NCI-H2029 (cell line): ENCODE results near the gene PATZ1.
"Not testable (repeated sequence)": the region's sequence is repeated elsewhere in the genome, so short reads cannot be mapped to it uniquely, and the experiment has no call there.

Experiments
- DNase-seq: peaks from one replicate; lab custom pipeline; 2025; lab: John Stamatoyannopoulos, UW

Gene PATZ1

DNA sequence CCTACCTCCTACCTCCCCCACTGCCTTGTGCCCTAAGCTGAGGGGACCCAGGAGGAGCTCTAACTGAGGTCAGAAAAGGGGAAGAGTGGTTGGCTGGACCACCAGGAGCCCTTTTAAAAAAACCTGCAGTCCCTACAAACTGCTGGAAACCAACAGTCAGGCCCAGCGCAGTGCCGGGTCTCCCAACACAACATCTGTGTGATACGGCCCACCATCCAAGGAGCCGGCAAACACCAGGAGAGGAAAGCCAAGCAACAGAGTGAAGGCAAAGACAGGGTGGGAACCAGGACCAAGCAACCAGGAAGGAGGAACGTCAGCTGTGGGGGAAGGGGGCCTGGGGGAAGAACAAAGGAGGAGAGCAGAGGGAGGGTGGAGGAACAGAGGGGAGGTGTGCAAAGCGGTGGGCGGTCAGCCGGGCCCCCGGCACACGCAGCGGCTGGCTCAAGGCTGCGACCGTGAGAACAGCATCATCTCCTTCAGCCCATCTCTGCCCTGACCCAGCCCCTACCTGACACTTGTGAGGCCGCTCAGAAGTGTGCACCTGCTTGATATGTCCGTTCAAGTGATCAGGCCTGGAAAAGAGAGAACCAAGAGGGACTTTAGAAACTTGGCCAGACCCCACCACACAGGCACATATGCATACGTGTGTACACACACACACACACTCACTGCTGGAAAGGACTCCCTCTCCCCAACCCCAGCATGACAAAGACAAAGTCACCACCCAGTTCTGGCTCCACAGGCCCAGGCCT, 3.6 kb downstream of the PATZ1 start:
- DNase-seq: no peak

DNA sequence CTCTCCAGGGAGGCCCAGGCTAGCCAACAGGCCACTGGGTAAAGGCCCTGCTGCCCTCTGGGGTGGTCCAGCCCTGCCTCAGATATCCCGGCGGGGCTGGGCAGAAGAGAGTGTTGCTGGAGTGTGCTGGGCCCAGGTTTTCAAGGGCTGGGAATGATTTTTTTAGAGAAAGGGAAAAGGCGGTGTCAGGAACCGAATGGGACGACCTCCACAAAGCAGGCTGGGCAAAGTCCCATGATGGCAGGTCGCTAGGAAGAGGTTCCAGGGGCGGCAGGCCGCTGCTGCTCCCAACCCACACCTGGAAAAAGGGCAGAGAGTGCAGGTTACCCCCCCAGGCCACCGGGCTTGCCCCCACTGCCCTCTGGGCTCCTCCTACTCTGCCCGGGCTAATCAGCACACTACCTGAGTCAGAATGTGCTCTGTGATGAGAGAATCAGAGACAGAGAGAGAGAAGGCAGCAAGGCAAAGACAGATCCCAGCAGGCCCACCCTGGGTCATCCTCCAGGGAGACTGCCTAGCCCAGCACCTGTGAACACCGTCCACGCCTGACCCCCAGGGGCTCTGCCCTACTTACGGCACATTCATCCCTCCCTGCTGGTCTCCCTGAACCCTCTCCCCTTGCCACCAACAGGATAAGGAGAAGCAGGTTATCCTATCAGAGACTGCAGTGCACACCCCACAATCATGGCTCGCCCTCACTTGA, 4.6 kb downstream of the PATZ1 start:
- no peak for DNase-seq

DNA sequence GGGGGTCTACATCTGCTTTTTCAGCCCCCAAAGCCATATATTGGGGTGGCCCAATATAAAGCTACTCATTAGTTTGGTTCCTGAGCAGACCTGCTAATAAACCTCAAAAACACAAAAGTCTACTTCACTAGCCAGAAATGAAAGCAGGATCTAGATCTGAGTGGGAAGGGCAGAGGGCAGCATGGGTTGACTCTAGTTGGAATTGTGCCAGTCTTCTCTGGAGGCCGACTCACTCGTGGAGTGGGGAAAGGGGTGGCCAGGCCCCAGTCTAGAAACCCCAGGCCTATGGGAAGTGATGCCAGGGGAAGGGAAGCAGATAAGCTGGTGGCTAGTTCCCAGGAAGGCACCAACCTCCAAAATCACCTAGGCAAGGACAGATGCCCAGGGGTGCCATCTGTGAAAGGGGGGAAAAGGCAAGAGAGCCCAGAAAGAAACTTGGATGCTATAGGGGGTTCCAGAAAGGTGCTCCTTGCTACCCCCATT, 5.3 kb downstream of the PATZ1 start:
- DNase-seq: no peak

DNA sequence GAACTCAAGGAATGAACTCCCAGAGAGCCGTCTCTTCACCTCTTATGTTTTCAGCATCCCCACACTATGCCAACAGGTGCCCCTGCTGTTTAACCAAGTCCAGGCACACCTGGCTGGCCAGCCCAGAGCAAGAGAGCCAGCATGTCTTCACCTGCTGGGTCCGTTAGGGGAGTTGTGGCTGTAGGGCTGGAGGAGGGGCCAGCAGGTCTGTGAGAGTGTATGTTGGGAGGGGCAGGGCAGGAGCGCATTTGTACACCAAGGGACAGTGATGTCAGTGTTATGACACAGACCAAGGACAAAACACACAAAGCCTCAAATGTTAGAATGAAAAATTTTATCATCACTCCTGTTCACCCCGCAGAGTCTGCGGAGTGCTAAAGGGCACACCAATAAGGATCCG, 5.8 kb downstream of the PATZ1 start:
- no peak for DNase-seq

DNA sequence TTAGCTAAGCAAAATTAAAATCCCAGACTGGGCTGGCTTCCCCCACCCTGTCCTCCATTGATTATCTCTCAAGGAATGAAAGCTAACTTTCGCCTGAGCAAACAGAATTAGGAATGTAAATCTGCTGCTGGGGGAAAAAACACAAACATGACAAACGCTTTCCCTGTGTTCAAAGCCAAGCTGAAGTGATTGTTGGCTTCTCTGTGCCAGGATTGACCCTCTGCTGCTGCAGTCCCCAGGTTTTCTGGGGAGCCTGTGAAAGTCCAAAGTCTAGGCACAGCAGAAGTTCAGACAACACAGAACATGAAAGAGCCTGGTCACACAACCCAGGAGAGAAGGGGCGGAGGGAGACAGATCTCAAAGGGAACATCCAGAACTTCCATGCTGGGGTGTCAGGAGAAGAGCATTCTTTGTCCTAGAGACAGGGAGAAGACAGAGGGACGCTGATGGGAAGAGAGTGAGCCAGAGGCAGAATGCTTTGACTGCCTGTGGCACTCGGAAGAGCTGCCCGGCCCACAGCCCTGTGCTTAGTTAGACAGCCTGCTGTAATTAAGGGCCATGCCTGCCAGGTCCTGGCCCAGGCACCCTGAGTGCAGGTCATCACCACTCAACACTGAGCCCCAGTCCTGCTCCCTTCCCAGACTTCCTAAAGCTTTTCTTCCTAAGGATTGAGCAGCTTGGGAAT, 6.9 kb downstream of the PATZ1 start:
- no peak for DNase-seq

DNA sequence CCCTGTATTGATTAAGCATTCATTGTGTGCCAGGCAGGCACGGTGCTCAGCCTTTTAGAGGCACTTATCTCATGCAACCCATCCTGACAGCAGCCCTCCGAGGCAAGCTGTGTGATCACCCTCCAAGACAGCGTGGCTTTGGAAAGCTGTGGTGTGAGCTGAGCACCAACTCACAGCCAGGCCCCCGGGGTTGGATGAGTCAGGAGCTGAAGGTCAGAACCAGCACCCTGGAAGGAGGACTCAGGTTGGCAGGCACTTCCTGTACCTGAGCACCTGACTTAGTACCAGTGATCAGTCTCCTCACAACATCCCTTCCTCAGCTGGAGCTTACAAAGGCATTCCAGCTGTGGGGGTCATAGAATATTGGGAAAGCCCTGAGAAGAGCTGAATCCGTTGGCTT, 9.0 kb downstream of the PATZ1 start:
- DNase-seq: no peak

DNA sequence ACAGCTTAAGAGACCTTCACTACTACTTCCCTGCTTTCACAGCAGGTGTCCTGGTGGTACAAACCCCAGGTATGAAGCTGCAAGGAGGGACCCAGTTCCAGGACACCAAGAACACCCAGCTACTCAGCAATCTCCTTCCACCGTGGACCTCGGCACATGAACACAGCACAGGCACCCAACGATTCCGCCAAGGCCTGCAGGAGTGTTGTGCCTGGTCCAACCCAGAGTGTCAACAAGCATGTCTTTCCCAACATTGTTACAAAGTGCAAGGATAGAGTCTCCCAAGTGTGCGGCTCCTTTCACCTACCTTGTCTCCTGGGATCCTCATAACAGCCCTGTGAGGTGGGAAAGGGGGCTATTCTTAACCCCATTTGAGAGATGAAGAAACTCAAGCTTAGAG, 11.8 kb downstream of the PATZ1 start:
- DNase-seq: no peak

DNA sequence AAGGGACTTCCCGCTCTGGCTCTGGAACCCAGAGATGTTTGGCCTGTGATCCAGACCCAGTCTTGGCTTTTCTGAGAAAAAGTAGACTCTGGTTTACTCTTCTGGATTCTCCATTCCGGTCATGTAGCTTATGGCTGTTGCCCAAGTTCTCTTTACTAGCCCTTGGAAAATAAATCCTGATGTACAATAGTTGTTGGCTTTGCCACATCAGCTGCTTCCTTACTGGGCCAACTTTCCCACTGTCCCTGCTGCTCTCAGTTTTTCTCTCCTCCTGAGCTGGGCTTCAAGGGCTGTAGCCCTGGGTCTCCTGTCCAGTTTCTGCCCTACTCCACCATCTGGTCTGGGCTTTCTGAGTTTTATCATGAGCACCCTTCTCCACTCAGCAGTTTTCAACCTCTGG, 12.5 kb downstream of the PATZ1 start:
- no peak for DNase-seq

DNA sequence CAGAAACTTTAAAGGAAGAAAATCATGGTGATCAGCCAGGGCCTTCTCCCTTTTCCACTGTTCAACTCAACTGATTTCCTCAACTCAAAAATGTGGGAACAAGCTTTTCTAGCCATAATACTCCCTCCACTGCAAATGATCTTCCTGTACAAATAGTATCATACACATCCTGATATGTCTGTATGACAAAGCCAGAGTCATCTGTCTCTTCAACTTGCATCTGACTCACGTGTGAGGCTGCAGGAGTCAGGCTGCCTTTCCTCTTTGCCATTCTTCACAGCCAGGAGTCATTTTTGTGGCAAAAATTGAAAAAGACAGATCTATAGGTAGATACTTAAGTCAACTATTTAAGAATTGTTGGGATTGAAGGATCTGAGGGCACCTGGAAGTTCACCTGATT, 13.3 kb downstream of the PATZ1 start:
- no peak for DNase-seq

DNA sequence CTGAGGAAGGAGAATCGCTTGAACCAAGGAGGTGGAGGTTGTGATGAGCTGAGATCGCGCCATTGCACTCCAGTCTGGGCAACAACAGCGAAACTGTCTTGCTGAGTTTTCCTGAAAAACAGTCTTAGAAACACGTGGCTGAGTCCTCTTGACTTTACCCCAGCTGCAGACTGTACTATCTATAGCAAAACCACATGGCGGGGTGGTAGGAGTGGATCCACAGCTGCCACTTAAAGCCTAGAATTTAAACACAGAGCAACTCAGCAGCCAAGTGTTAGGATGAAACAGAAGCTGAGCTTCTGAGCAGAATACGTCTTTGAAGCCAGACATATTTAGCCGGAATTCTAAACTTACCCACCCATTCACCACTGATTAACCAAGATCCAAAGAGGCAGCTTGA, 14.1 kb downstream of the PATZ1 start:
- DNase-seq: no peak

DNA sequence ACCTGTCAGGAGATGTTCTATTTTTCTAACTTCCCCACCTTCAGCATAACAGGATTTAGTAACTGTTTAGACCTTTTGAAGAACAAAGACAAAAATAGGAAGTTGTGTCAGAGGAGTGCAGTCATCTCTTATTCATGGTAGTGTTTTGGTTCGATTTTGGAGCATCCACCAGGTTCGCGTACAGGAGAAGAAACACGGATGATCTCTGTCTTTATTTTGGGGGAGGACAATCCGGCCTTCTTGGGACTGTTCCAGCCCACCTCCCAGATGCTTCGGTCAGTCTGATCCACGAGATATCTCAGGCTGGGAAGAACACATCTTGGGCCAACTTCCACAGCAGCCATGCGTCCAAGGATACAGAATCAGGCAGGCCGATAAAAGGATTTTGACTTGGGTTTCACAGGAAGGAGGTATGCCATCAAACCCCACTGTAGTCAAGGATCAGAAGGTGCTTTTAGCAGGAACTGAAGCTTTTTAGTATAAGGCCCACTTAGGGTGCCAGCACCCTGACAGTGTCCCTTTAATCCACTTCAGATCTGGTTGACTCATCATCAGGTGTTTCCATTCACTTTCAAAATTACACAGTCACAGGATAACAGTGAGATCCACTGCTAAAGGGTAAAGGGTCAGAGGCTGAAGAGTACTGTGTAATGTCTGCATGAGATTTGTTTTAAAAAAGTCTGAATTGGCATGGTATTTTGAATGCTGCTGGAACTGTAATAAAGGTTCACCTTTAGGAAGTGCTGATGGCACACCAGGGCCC, 16.5 kb downstream of the PATZ1 start:
- DNase-seq: no peak

DNA sequence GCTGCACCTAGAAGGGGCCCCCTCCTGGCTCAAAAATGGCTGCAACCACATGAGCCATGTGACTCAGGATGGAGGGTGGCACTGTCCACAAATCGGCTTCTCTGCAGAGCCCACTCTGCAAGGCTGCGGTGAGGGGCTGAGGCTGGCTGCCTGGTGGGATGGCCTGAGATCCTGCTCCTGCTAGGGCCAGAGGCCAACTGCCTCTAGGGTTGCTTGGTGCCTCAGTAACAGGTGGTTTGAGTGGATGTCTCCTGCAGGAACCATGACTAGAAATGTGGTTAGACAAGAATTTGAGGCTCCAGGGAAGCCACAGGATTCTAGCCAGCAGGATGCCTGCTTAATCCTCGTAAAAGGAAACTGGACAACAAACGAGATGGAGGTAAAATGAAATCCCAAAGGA, 17.1 kb downstream of the PATZ1 start:
- DNase-seq: no peak

DNA sequence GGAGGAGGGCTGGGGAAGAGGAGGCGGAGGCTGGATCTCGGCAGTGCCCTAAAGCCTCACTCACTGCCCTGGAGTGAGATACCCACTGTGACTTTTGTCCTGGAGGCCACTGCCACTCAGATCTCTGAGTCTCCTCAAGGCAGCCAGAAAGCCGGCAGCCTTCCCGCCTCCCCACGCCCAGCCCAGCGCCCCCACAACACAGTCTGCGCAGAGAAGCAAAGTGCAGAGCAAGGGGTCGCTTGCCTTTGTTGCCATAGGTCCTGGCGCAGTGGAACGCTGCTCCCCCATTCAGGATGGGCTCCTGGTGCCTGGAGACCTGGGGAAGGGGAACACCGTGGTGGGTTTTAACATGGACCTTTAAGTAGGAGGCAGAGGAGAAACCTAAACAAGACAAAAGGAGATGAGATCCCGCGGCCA, 17.6 kb downstream of the PATZ1 start:
- no peak for DNase-seq

DNA sequence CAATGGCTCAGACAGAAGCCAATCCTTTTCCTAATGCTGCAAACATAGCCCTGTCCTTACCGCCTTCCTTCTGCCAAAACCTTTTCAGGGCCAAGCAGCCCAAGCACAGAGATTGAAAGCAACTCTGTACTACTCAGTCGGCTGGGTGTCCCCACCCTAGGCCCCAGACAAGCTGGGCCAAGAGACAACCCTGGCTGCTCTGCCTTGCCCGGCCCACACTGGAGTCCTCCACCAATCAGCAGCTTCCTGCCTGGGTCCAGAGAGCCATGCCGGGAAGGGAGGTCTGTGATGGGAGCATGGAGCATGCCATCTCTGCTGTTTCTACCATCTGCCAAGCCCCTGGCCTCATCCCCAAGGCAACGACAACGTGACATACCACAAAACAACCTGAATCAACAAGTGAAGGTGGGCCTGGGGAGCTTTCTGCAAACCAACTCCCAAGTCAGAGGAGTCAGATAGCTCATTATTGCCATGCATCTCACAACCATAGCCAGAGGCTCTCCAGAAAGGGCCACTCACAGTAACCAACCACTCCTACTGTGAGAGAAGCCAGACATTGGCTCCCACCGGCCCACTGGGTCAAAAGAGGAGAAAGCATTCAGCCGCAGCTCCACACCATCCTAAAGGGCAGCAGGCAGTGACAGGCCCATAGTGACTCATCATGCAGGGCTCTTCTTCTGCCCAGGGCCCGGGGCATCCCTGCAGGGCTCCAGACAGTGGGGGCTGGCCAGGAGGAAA, 18.2 kb downstream of the PATZ1 start:
- no peak for DNase-seq

DNA sequence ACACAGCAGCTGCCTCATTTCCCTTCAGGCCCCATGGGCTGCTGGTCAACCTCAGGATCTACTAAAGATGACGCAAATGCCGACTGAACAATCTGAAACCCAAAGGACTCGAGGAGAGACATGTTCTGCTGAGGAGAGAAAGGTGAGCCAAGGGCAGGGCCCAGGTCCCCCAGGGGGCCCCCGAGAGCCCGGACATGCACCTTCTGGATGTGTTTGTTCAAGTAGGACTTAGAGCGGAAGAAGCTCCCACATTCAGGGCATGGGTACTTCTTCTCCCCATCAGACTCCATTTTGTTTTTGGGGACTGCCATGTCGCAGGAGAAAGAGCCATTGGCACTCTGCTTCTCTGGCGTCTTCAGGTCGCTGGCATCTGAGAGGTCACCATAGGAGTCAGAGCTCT, 19.3 kb downstream of the PATZ1 start:
- no peak for DNase-seq

DNA sequence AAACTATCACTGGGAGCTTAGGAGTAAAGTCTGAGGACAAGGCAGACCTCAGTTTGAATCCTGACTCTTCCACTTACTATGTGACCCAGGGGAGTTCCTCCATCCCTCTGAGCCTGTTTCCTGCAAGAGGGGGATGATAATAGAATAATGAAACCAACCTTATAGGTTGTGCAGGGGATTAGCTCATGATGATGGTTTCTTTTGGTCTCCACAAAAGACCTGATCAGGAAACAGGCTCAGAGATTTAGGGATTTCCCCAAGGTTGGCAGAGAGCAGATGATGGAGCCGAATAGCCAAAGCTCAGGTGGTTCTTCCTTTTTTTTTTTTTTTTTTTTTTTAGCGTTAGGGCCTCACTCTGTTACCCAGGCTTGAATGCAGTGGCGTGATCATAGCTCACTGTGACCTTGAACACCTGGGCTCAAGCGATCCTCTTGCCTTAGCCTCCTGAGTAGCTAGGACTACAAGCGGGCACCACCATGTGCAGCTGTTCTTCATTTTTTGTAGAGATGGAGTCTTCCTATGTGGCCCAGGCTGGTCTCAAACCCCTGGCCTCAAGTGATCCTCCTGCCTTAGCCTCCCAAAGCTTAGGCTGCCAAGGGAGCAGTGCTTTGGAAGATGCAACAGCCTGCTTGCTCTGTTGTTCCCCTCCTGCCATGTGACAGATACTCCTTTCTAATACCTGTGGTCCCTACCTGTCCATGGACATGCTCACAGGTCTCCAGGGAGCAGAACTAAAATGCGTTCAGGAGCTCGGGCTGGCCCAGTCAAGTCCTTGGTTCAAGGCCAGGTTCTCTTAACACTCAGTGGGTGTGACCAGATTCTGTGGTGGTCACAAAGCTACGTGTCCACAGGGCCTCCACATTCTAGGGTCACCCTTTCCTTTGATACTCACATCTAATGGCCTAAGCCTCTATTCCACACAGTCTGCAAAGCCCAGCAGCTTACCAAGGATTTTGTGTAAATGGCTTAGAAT, 22.3 kb downstream of the PATZ1 start:
- DNase-seq: no peak

DNA sequence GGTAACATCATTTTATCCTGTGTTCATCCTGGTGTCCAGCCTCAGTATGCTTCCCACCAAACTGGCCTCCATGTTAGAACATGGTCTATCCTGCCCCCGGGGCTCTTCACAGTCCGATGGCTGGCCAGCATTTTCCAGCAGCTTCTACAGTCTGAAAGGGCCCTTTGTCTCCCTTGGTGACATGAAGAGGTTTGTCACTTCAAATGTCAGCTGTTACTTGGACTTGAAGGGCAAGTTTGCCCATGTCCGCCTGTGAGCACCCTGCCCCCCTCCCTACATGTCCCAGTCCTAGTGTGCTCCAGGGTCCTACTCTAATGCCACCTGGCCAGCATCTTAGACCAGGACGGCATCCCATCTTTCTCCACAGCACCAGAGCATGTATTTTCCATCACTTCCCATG, 24.7 kb downstream of the PATZ1 start:
- no peak for DNase-seq

DNA sequence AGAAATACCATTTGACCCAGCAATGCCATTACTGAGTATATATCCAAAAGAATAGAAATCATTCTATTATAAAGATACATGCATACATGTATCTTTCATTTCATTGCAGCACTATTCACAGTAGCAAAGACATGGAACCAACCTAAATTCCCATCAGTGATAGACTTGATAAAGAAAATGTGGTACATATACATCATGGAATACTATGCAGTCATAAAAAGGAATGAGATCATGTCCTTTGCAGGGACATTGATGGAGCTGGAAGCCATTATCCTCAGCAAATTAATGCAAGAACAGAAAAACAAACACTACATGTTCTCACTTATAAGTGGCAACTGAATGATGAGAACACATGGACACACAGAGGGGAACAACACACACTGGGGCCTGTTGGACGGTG, 31.9 kb downstream of the PATZ1 start:
- not testable (repeated sequence) for DNase-seq

DNA sequence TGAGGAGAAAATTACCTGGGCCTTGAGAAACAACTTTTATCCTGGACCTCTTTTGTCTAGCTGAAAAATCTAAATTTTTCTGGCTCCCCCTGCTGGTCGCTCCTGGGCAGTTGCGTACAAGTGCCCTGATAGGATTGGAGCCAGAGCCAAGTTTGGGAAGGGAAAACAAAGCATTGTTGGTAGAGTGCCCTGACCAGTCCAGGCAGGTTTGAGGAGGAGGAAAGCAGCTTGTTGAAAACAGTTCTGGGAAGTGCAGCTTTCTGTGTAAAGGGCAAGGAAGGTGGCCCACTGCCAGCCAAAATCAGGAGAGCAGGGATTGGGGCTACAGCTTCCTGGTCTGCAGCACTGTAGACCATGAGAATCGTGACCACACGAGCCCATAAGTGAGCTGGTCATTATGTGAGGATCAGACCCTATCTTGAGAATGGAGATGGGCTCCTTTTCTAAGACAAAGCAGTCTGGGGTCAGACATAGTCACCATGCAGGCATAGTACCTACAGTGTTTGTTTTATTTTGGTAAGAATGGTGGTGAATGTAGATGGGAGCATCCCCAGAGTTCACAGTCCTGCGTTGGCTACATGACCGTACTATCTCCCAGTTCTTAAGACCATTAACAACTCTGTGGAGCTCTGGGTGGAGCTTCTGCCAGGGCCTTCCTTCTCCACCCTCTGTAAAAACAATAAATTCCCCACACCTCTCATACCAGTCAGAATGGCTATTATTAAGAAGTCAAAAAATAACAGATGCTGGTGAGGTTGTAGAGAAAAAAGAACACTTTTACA, 32.6 kb downstream of the PATZ1 start:
- DNase-seq: peak; percentile 93

DNA sequence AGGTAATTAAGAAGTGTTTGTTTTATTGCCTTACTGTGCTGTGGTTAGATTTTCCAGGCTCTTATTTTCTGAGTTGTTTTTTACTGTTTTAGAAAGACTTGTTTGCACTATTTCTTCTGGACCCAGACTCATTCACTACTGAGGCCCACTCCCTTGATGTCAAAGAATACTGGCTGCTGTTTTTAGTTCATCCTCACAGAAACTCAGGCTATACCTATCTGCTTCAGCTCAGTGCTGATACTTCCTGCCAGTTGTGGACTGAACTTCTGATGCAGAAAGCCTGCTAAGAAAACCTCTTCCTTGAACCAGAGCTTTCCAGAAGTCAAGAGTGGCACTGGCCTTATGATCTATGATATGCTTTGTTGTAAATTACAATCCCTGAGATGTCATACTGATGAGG, 38.0 kb downstream of the PATZ1 start:
- DNase-seq: no peak
